Keratinocyte (primary cell): Measurements from ENCODE around the gene STAG1. TPM values are rescaled to one million over a fixed set of nuclear protein-coding genes. Genes with fewer than 3 reads are reported as not detected.

ENCODE experiments used
- DNase-seq: peaks from one replicate; pipeline ENCODE4 v3.0.0-alpha.2; 2011; ENCODE audit warnings: low read depth, missing footprints, low spot score
- FAIRE-seq: peaks from 2 replicates; lab custom pipeline; 2011; peaks lifted over from hg19 to GRCh38; lab: Jason Lieb, UNC
- H2AFZ ChIP-seq: 2 replicates; pipeline ENCODE4 v1.6.0; 2012; ENCODE audit warnings: low read length, control low read depth, inconsistent platforms; ENCODE audit not compliant: control insufficient read depth
- H3K27ac ChIP-seq: 2 replicates; pipeline ENCODE4 v1.5.1; 2011; ENCODE audit warnings: low read length; ENCODE audit not compliant: control insufficient read depth, insufficient read depth
- H3K27me3 ChIP-seq: 3 replicates; pipeline ENCODE4 v1.6.0; 2011; ENCODE audit warnings: low read length; ENCODE audit not compliant: control insufficient read depth, insufficient read depth; ENCODE audit errors: extremely low read depth
- H3K36me3 ChIP-seq, 2 experiments: 2 replicates in 1 of 2; 3 replicates in 1 of 2; pipeline ENCODE4 v1.5.1; 2011; ENCODE audit warnings: low read length in 2 of 2, mild to moderate bottlenecking in 1 of 2; ENCODE audit not compliant: control insufficient read depth in 2 of 2, insufficient read depth in 2 of 2; ENCODE audit errors: extremely low read depth in 1 of 2
- H3K4me1 ChIP-seq: 3 replicates; pipeline ENCODE4 v1.5.1; 2011; ENCODE audit warnings: low read length; ENCODE audit not compliant: control insufficient read depth, insufficient read depth; ENCODE audit errors: extremely low read depth
- H3K4me2 ChIP-seq: 3 replicates; pipeline ENCODE4 v1.6.0; 2011; ENCODE audit warnings: low read depth, low read length; ENCODE audit not compliant: control insufficient read depth, insufficient read depth; ENCODE audit errors: extremely low read depth
- H3K4me3 ChIP-seq, 3 experiments: fragments of 200-600 bp in 1 of 3; sonication (generic) in 1 of 3; 2 replicates in 2 of 3; 3 replicates in 1 of 3; pipeline ENCODE4 v1.5.1; 2011 to 2016; ENCODE audit warnings: low read length in 3 of 3, mild to moderate bottlenecking in 3 of 3, control low read depth in 2 of 3, inconsistent platforms in 1 of 3, low read depth in 1 of 3, mixed read lengths in 1 of 3, mixed run types in 1 of 3, moderate library complexity in 1 of 3; ENCODE audit not compliant: control insufficient read depth in 2 of 3, insufficient read depth in 2 of 3; ENCODE audit errors: extremely low read depth in 1 of 3
- H3K79me2 ChIP-seq: 2 replicates; pipeline ENCODE4 v1.6.0; 2012; ENCODE audit warnings: low read length; ENCODE audit not compliant: control insufficient read depth, insufficient read depth
- H3K9ac ChIP-seq: 3 replicates; pipeline ENCODE4 v1.6.0; 2011; ENCODE audit warnings: low read length; ENCODE audit not compliant: control insufficient read depth, insufficient read depth; ENCODE audit errors: extremely low read depth
- H3K9me1 ChIP-seq: 3 replicates; pipeline ENCODE4 v1.6.0; 2011; ENCODE audit warnings: low read length; ENCODE audit not compliant: control insufficient read depth, insufficient read depth; ENCODE audit errors: extremely low read depth
- H3K9me3 ChIP-seq: 2 replicates; pipeline ENCODE4 v1.5.1; 2012; ENCODE audit warnings: low read depth, low read length; ENCODE audit not compliant: control insufficient read depth
- H4K20me1 ChIP-seq: 3 replicates; pipeline ENCODE4 v1.6.0; 2011; ENCODE audit warnings: low read length; ENCODE audit not compliant: control insufficient read depth, insufficient read depth; ENCODE audit errors: extremely low read depth
- EZH2 ChIP-seq: IDR thresholded peaks from one replicate; pipeline ENCODE4 v1.6.1; 2012; ENCODE audit warnings: inconsistent platforms, mild to moderate bottlenecking, low read length, moderate library complexity
- dilution Hi-C: fragments of 300-500 bp; cut with MboI; formaldehyde crosslinking; loops from one replicate; pipeline ENCODE4 v1.7.0; 2020; ENCODE audit warnings: low sequenced_read_pairs; ENCODE audit not compliant: extremely low pct_ligation_motif_present
- polyA plus RNA-seq, 5 experiments: library from polyadenylated mRNA; depleted of rRNA in 3 of 5; stranded (reverse) in 3 of 5; stranded (forward) in 1 of 5; unstranded in 1 of 5; fragments of >200 nt; gene quantifications; 1 replicate in 1 of 5; 2 replicates in 3 of 5; 3 replicates in 1 of 5; pipeline versions ENCODE4 v1.2.1 to v1.2.3, GENCODE V29; 2011 to 2012; ENCODE audit warnings: missing spikeins in 2 of 5, low read depth in 1 of 5, low replicate concordance in 1 of 5
- TF ChIP-seq, protein P1 (sequence below), 3 experiments: IDR thresholded peaks in 1 of 3; conservative IDR thresholded peaks in 1 of 3; optimal IDR thresholded peaks in 1 of 3; 2 replicates in 2 of 3; 3 replicates in 1 of 3; pipeline versions ENCODE3 to v1.5.1; 2011; ENCODE audit warnings: low read length in 3 of 3, mild to moderate bottlenecking in 3 of 3, moderate library complexity in 2 of 3, control low read depth in 1 of 3, inconsistent platforms in 1 of 3; ENCODE audit not compliant: insufficient read depth in 2 of 3; ENCODE audit errors: extremely low read depth in 1 of 3

STAG1 gene
- polyA plus RNA-seq, 1 donor (not counting 4 experiments of a cell fraction or from before 2014, with no cell fraction given): 11.8 TPM

DNA sequence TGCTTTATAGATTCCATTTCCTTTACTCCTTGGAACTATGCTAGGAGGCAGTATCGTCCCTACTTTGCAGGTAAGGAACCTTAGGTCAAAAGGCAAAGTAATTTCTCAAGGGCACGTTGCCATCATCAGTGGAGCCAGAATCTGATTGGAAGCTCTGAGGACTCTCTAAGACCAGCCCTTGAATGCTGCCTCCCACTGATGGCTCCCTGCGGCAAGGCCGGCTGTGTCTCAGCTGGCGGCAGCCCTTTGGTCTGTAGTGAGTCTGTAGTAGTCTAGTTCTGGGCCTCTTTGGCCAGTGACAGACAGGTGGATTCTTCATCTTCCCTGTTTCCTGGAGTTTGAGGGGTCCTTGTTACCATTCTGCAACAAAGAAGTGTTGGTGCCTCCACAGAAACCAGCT is 425.9 kb downstream of the STAG1 start:
- Histone ChIP-seq H3K36me3 (peaks cover 3 to 8% of the 10 kb centered on the region in 2 experiments), H3K4me3 (no peak overlapping the region), H3K79me2 (no peaks in the 10 kb centered on the region), H3K9me3 (no peaks in the 10 kb centered on the region), H3K4me2 (no peak overlapping the region), H3K27ac (no peak overlapping the region), H4K20me1 (no peaks in the 10 kb centered on the region), H3K9ac (no peak overlapping the region), H3K27me3 (no peaks in the 10 kb centered on the region), H2AFZ (no peak overlapping the region), H3K9me1 (no peaks in the 10 kb centered on the region), H3K4me1 (no peaks in the 10 kb centered on the region)
- FAIRE-seq: no peak
- dilution Hi-C loops: loop anchor here (25.0 kb wide), 1 partner anchor 139 kb away; the partner anchor contains the start of gene MSL2
- DNase-seq: no peak
- TF ChIP-seq EZH2: no peak
- TF ChIP-seq, protein P1, sequence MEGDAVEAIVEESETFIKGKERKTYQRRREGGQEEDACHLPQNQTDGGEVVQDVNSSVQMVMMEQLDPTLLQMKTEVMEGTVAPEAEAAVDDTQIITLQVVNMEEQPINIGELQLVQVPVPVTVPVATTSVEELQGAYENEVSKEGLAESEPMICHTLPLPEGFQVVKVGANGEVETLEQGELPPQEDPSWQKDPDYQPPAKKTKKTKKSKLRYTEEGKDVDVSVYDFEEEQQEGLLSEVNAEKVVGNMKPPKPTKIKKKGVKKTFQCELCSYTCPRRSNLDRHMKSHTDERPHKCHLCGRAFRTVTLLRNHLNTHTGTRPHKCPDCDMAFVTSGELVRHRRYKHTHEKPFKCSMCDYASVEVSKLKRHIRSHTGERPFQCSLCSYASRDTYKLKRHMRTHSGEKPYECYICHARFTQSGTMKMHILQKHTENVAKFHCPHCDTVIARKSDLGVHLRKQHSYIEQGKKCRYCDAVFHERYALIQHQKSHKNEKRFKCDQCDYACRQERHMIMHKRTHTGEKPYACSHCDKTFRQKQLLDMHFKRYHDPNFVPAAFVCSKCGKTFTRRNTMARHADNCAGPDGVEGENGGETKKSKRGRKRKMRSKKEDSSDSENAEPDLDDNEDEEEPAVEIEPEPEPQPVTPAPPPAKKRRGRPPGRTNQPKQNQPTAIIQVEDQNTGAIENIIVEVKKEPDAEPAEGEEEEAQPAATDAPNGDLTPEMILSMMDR (optimal IDR thresholded peaks at IDR 0.05 in 1 of 3, IDR thresholded peaks at IDR 0.05 in 1 of 3, conservative IDR thresholded peaks at IDR 0.05 in 1 of 3; ENCODE audit: extremely low read depth in 1 of 3, insufficient read depth in 2 of 3, low read length in 3 of 3): no peak

DNA sequence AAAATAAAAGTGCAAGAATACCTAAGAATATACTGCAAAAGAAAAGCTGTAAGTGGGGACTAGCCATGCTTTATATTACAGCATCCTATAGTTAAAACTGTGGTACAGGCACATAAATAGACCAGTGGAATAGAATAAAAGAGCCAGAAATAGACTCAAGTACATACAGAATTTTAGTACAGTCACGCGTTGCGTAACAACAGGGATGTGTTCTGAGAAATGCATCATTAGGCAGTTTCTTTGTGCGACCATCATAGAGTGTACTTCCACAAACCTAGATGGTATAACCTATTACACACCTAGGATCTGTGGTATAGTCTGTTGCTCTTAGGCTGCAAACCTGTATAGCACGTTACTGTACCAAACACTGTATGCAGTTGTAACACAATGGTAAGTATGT is 440.2 kb downstream of the STAG1 start:
- no peaks in the 10 kb centered on the region for H3K79me2 ChIP-seq
- no peak overlapping the region for H3K4me2 ChIP-seq
- no peak overlapping the region for H3K4me3 ChIP-seq
- no peak for TF ChIP-seq EZH2
- TF ChIP-seq, protein P1 (optimal IDR thresholded peaks at IDR 0.05 in 1 of 3, IDR thresholded peaks at IDR 0.05 in 1 of 3, conservative IDR thresholded peaks at IDR 0.05 in 1 of 3; ENCODE audit: extremely low read depth in 1 of 3, insufficient read depth in 2 of 3, low read length in 3 of 3): no peak
- no peaks in the 10 kb centered on the region for H3K9me3 ChIP-seq
- H3K9ac ChIP-seq: no peak overlapping the region
- H3K4me1 ChIP-seq: no peaks in the 10 kb centered on the region
- DNase-seq: no peak
- no peaks in the 10 kb centered on the region for H3K36me3 ChIP-seq
- no peak overlapping the region for H2AFZ ChIP-seq
- H3K27me3 ChIP-seq: no peaks in the 10 kb centered on the region
- dilution Hi-C loops: no loop called here
- H4K20me1 ChIP-seq: no peaks in the 10 kb centered on the region
- H3K9me1 ChIP-seq: no peaks in the 10 kb centered on the region
- no peak overlapping the region for H3K27ac ChIP-seq
- no peak for FAIRE-seq
